GM12872 (cell line): ENCODE results near the gene LRRC4C.

Source experiments
- CTCF ChIP-seq: IDR thresholded peaks from 3 replicates; pipeline ENCODE4 v1.5.1; 2011; ENCODE audit warnings: low read depth, mild to moderate bottlenecking, low read length, moderate library complexity; ENCODE audit not compliant: insufficient read depth

Gene LRRC4C

GRCh38 chr11:41039592-41039991, 419.9 kb downstream of the LRRC4C start:
- no peak for TF ChIP-seq CTCF

GRCh38 chr11:41031551-41032060, 427.8 kb downstream of the LRRC4C start:
- TF ChIP-seq CTCF: no peak

- TF ChIP-seq CTCF: no peak
Measured at GRCh38 chr11:41020259-41020658, 439.2 kb downstream of the LRRC4C start.

- TF ChIP-seq CTCF: no peak
Measured at GRCh38 chr11:41018224-41018623, 441.2 kb downstream of the LRRC4C start.

- TF ChIP-seq CTCF: no peak
Measured at GRCh38 chr11:41010361-41011050, 448.9 kb downstream of the LRRC4C start.

GRCh38 chr11:41005986-41006385, 453.5 kb downstream of the LRRC4C start:
- no peak for TF ChIP-seq CTCF

GRCh38 chr11:41003339-41004282, 455.8 kb downstream of the LRRC4C start:
- no peak for TF ChIP-seq CTCF
